ENCODE data around the gene HOMEZ. TPM values are rescaled to one million over a fixed set of nuclear protein-coding genes. Genes with fewer than 3 reads are reported as not detected.
A peak's percentile ranks its signal among the peaks of the same experiment; 100 is the strongest.

The HOMEZ gene
- total RNA-seq, 4 donors from 2014 or later = 7.8 to 13.1 (median 8.5) TPM

DNA sequence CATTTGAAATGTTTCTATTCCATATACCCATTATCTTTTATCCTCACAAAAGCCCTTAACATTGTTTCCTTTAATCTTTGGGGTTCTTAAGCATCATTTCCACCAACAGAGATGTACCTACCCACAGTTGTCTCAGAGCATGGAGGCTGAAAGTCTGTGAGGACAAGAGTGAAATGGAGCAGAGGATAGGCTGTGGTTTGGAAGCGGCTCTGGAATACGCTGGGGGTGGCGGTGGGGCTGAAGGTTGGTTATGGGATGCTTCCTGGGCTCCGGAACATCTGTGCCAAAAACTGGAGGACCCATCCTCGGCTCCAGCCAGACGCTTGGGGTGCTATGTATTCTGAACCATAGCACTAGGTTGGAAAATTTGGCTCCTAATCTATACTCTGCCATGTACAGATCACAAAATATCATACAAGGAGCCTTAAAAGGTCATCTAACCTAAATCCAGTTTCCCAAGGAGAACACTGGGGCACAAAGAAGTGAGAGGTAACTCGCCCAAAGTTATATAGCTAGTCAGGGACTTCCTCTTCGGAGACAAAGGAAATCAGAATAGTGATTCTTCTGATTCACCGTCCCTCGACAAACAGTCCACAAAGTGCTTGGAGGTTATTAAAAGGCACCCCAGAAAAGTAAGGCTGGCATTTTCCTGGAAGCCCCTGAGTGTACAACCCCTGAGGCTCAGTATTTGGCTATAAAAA, 14.2 kb upstream of the HOMEZ start:
- no peaks in the 10 kb centered on the region for H3K9me3 ChIP-seq
- H3K4me3 ChIP-seq = peak overlapping the region; percentile 60
- DNase-seq (ENCODE audit: low spot score in 2 of 2) = peak in 1 of 2 donors; percentile 31
- no peaks in the 10 kb centered on the region for H3K27me3 ChIP-seq
- WGBS = 57% methylated on average over 10 of the region's 10 CpGs
- TF ChIP-seq, protein P1, sequence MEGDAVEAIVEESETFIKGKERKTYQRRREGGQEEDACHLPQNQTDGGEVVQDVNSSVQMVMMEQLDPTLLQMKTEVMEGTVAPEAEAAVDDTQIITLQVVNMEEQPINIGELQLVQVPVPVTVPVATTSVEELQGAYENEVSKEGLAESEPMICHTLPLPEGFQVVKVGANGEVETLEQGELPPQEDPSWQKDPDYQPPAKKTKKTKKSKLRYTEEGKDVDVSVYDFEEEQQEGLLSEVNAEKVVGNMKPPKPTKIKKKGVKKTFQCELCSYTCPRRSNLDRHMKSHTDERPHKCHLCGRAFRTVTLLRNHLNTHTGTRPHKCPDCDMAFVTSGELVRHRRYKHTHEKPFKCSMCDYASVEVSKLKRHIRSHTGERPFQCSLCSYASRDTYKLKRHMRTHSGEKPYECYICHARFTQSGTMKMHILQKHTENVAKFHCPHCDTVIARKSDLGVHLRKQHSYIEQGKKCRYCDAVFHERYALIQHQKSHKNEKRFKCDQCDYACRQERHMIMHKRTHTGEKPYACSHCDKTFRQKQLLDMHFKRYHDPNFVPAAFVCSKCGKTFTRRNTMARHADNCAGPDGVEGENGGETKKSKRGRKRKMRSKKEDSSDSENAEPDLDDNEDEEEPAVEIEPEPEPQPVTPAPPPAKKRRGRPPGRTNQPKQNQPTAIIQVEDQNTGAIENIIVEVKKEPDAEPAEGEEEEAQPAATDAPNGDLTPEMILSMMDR (IDR thresholded peaks at IDR 0.05) = no peak
- no peak for TF ChIP-seq POLR2AphosphoS5 (IDR thresholded peaks at IDR 0.05)
- no peak for TF ChIP-seq POLR2A (IDR thresholded peaks at IDR 0.05)
- no peak for TF ChIP-seq EP300 (IDR thresholded peaks at IDR 0.05)
- peaks cover 51% of the 10 kb centered on the region for H3K4me1 ChIP-seq
- H3K27ac ChIP-seq = peak overlapping the region; percentile 93
- peaks cover 6% of the 10 kb centered on the region for H3K36me3 ChIP-seq

- peak overlapping the region; percentile 60 for H3K4me3 ChIP-seq
- H3K27me3 ChIP-seq = no peaks in the 10 kb centered on the region
- no peak for DNase-seq (ENCODE audit: low spot score in 2 of 2)
- WGBS = 59% methylated on average over 2 of the region's 2 CpGs
- peaks cover 58% of the 10 kb centered on the region for H3K4me1 ChIP-seq
- H3K9me3 ChIP-seq = no peaks in the 10 kb centered on the region
- H3K36me3 ChIP-seq = peaks cover 6% of the 10 kb centered on the region
- TF ChIP-seq POLR2AphosphoS5 (IDR thresholded peaks at IDR 0.05) = no peak
- no peak for TF ChIP-seq EP300 (IDR thresholded peaks at IDR 0.05)
- TF ChIP-seq, protein P1 (IDR thresholded peaks at IDR 0.05) = no peak
- TF ChIP-seq POLR2A (IDR thresholded peaks at IDR 0.05) = no peak
- peak overlapping the region; percentile 93 for H3K27ac ChIP-seq
Measured at GRCh38 chr14:23299211-23299957, 13.5 kb upstream of the HOMEZ start.

DNA sequence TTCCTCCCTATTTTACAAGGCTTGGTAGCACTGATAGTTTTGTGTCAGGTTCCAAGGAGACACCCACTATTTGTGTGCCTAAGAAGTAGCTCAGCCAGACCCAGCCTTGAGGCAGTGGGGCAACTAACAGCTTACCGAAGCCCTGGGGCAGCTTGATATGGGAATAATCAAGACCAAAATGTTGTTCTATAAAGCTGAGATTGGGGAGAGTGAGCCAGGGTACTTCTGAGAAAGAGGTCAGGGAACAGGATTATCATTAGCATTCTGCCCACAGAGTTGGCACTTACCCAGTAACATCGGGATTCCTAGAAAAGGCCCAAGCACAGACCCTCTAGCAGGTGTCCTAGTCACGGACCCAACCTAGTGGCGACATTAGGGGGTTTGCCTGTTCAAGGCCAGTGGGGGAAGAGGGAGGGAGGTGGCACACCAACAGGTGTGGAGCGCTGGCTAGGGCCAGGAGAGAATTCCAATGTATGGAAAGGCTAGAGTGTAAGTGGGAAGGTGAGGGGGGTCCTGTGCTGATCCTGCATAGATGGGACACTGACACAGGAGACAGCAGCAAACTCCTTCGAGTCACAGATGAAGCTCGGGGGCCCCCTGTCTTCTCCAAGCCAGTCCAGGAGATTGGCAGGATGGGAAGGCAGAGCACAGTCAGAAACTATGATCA, 11.8 kb upstream of the HOMEZ start:
- Histone ChIP-seq H3K9me3 (no peaks in the 10 kb centered on the region), H3K27me3 (no peaks in the 10 kb centered on the region), H3K4me3 (no peak overlapping the region), H3K36me3 (peaks cover 6% of the 10 kb centered on the region), H3K4me1 (peaks cover 55% of the 10 kb centered on the region), H3K27ac (peak overlapping the region; percentile 93)
- peak; percentile 28 to 29 for DNase-seq (ENCODE audit: low spot score in 2 of 2)
- TF ChIP-seq, protein P1 (IDR thresholded peaks at IDR 0.05) = no peak
- no peak for TF ChIP-seq POLR2A (IDR thresholded peaks at IDR 0.05)
- TF ChIP-seq EP300 (IDR thresholded peaks at IDR 0.05) = no peak
- TF ChIP-seq POLR2AphosphoS5 (IDR thresholded peaks at IDR 0.05) = no peak
- 85% methylated on average over 7 of the region's 7 CpGs for WGBS

GRCh38 chr14:23297096-23297495, 11.2 kb upstream of the HOMEZ start:
- WGBS = 84% methylated on average over 7 of the region's 7 CpGs
- Histone ChIP-seq H3K4me3 (no peak overlapping the region), H3K27ac (peak overlapping the region; percentile 93), H3K27me3 (no peaks in the 10 kb centered on the region), H3K4me1 (peaks cover 53% of the 10 kb centered on the region), H3K9me3 (no peaks in the 10 kb centered on the region), H3K36me3 (peaks cover 6% of the 10 kb centered on the region)
- TF ChIP-seq POLR2AphosphoS5 (IDR thresholded peaks at IDR 0.05) (no peak), EP300 (IDR thresholded peaks at IDR 0.05) (no peak)
- DNase-seq (ENCODE audit: low spot score in 2 of 2) = peak in 1 of 2 donors; percentile 11

DNA sequence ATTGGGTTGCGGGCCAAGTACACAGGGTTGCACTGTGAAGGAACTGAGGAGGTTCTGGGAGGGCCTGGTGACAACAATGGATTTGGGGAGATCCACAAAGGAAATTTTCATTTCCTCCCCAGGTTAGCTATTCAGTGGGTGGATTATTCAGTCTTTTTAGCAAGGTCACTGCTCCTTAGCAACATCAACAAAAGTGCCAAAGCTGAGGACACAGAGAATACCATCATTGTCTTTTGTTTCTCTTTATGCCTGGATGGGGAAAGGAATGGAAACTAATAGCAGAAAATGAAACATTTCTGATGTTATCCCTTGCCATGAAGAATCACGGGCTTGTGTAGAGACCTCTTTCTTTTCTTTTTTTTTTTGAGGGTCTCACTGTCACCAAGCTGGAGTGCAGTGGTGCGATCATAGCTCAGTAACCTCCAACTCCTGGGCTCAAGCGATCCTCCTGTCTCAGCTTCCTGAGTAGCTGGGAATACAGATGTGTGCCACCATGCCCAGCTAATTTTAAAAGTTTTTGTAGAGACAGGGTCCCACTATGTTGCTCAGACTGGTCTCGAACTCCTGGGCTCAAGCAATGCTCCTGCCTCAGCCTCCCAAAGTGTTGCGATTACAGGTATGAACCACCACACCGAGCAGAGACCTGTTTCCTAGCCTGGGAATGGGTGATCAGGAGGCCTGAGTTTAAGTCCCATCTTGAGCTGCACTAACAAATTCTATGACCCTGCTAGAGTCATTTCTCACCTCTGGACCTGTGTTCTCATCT, 10.3 kb upstream of the HOMEZ start:
- Histone ChIP-seq H3K27me3 (no peaks in the 10 kb centered on the region), H3K36me3 (peaks cover 6% of the 10 kb centered on the region), H3K9me3 (no peaks in the 10 kb centered on the region), H3K4me3 (no peak overlapping the region), H3K27ac (no peak overlapping the region), H3K4me1 (peaks cover 53% of the 10 kb centered on the region)
- 92% methylated on average over 7 of the region's 7 CpGs for WGBS
- DNase-seq (ENCODE audit: low spot score in 2 of 2) = no peak
- TF ChIP-seq POLR2A (IDR thresholded peaks at IDR 0.05) (no peak), EP300 (IDR thresholded peaks at IDR 0.05) (no peak), POLR2AphosphoS5 (IDR thresholded peaks at IDR 0.05) (no peak)
- TF ChIP-seq, protein P1 (IDR thresholded peaks at IDR 0.05) = no peak

All from suprapubic skin (tissue), 4 donors.